Forelimb muscle (tissue), 1 donor: ENCODE measurements around the gene COLEC12. TPM values are rescaled to one million over a fixed set of nuclear protein-coding genes. Genes with fewer than 3 reads are reported as not detected.

ENCODE experiments used
- DNase-seq: peaks from one replicate; pipeline ENCODE4 v3.0.0-alpha.2; 2013; ENCODE audit warnings: low read depth
- polyA plus RNA-seq: library from polyadenylated mRNA; unstranded; fragments of 120-200 nt; gene quantifications from one replicate; pipeline ENCODE4 v1.2.1, GENCODE V29; 2013; ENCODE audit not compliant: insufficient read length

Gene COLEC12
- polyA plus RNA-seq, result 38.7 TPM

DNA sequence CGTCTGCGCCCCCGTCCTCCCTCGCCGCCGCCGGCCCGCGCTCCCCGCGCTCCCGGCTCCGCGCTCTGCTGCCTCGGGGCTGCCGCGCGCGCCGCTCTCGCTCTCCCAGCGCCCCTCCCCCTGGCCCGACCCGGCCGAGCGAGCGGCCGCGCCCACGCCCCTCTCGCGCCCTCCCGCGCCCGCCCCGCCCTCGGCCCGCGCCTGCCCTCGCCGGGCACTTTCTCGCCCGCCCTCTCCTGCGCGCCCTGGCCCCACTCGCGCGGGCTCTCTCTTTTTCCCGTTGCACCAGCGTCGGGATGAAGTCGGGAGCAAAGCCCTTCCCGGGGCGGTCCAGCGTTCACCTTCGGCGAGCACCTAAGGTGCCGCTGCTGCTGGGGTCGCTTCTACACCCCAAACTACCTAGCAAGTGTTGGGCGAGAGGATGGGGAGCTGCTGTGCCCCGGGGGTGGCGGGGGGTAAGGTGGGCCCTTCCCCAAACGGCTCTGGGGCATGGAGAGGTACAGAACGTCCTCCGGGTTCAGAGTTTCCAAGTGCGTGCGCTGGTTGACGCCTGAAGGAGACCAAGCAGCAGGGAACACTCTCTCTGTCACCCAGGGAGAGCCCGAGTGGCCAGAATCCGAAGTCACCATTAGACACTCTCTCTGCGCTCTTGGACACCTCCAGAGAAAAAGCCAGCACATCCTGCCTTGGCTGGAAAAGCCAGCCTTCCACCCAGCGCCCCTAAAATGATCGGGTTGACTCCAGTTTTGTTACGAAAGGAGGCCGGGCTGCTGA lies at the start of gene COLEC12:
Gene COLEC12, minus strand, starts transcription at position 70 of the 774 bp plus-strand sequence. CDS start 187 bp downstream, outside the sequence.
- DNase-seq, result no peak

DNA sequence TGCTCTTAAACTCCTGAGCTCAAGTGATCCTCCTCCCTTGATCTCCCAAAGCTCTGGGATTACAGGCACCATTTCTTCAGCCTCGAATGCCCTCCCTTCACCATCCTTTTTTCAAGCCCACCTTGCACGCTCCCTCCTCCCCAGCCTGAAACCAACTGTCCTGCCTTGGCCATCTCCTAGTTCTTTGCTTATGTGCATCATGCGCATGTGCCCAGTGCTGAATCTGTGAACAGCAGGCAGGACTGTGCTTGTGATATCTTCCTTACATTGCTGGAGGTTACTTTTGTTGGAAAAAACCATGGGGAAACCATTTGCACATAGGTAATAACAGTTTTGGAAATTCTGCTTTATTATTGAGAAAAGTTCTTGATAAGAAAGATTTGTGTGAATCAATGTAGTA lies 49.5 kb upstream of the COLEC12 start:
- no peak for DNase-seq

DNA sequence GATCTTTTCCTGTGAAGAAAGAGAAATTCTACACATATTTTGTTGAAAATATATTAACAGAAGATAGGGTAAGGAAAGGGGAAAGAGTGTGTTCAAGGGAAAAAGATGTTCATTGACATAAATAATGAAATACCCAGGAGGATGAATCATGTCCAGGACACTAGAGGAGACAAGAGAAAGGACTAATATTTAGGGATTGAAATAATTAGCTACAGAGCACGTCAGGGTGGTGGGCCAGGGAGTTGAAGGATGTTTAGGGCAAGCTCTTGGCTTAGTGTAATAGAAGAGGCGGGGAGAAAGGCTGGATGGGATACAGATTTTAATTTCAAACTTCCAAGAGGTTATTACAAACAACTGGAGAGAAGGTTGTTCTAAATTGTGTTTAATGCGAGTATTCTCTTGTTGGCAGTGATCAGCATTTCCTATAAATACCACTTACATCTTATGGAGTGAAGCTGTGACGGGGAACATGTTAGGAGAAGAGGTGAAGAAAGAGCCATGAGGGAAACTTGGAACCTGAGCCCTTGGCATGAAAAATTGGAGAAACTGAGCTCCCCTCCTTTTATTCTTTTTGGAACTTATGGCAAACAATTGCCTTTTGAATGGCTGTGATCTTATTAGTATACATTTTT lies 43.1 kb upstream of the COLEC12 start:
- DNase-seq, result no peak

DNA sequence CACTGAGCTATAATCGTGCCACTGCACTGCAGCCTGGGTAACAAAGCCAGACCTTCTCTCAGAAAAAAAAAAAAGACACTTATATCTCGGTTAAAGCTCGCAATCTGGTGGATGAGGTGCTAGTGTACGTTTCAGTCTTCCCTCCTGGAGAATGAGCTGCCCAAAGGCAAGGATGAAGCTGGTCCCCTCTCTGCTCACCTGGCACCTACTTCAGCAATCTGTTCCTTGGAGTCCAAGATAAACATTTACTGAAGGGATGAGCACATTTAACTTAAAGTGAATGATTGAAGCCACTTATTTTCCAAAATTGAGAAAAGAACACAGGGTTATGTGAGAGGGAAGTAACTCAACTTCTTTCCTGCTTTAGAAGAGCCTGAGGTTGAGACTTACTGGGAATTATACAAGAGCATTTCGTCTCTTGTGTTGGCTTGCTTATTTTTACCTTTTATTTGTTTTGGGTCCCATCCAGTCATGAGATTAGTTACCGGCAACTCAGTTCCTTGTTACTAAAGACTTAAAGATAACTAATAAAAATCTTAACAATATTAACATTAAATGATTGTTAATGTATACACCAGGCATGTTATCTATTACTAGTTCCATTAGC lies 33.6 kb upstream of the COLEC12 start:
- no peak for DNase-seq

DNA sequence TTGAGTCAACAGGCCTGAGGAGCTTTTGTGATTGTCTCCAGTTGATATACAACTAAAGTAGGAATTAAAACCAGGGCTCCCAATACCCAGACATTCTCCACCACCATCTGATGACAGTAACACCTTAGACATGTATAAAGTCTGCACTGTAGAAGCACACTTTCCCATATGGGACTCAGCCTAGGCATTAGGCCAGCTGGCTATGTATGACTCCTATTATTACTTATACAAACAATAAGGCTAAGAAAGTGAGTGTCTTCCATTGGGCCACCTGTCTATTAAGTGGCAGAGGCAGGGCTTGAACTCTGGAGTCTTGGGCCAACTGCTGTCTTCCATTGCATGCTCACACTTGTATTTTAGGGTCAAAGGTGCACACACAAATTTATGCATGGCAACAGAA lies 32.1 kb upstream of the COLEC12 start:
- DNase-seq, result no peak

DNA sequence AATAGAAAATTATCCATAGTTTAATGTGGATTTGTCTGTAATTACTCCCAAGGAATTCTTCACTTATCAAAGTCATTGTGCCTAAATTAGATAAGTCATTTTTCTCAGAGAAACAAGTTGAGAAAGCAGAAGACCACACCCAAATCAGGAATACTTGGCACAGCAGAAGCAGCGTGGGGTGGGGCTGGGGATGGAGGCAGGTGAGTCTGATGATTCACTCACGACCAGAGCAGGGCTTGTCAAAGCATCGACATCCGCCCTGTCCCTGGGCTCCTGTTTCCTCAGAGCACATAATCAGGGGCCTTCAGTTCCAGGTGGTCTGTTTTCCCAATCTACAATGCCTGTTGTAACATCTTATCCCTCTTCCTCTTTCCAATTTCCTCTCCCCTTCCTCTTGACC lies 31.5 kb upstream of the COLEC12 start:
- DNase-seq, result no peak

DNA sequence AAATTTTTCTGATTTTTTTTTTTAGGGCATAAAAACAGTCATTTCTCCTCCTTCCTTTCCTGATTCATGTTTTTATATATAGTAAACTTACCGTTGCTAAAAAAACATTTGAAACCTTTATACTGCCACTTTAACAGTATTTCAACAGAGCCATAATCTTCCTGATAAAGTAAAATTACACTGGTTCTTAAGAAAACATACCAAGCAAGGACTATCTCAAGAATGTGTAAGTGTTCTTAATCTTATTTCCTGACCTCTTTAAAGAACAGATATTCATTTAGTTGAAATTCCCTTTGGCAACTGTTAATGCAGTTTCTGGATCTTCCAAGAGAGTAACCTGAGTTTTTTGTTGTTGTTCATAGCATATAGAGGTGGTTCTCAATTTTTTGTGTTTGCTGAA lies 26.6 kb upstream of the COLEC12 start:
- no peak for DNase-seq

DNA sequence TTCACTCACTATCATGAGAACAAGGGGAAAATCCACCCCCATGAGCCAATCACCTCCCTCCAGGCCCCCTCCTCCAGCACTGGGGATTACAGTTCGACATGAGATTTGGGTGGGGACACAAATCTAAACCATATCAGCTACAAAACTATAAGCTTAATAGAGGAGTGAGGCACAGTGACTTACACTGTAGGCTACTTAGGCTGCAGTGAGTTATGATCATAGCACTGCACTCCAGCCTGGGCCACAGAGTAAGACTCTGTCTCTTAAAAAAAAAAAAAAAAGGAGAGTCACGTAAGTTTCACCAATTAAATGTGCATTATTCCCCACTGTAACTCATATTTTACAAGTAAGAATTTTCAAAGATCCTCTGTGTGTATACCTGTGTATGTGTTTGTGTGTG lies 26.2 kb upstream of the COLEC12 start:
- DNase-seq, result no peak

DNA sequence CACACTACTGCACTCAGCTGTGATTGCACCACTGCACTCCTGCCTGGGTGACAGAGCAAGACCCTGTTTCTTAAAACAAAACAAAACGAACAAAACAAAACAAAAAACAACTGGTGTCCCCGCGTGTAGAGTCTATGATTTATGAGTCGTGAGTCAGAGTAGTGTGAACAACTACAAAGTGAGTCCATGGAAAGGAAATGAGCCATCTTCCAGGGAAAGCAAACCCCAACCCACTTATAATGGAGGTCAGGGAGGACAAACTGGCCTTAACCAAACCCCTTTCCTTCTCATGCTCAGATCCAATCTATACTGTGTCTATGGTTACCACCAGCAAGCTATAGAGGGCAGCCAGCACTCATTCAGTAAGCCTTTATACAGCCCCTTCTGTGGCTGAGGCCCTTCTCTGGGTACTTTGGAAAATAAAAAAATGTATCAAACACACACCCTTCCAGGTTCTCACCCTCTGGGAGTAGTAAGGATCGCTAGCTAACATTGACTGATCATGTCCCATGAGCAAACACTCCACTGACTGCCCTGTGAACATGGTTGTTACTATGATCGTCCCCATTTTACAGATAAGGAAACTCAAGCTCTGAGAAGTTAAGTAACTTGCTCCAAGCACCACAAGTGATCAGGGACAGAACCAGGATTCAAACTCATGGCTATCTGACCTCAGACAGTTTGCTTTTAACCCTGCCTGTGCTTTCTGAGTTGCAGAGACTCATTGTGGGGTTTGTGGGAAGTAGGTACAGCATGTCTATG lies 24.7 kb upstream of the COLEC12 start:
- no peak for DNase-seq

DNA sequence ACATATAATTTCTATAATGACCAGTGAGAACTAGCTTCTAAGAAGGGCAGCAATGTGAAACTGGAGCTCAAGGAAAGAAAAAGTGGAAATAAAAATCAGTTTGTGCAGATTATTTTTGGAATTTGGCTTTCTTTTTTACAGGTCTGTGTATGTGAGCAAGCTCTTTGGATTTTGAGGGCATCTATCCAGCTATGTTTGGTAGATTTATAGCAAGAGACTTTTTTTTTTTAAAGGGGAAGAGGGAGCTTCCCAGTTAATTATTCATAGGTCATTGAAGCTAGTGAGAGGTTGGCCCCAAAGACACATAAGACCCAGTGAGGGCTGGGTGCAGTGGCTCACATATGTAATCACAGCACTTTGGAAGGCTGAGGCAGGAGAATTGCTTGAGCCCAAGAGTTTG lies 24.0 kb upstream of the COLEC12 start:
- DNase-seq, result no peak

DNA sequence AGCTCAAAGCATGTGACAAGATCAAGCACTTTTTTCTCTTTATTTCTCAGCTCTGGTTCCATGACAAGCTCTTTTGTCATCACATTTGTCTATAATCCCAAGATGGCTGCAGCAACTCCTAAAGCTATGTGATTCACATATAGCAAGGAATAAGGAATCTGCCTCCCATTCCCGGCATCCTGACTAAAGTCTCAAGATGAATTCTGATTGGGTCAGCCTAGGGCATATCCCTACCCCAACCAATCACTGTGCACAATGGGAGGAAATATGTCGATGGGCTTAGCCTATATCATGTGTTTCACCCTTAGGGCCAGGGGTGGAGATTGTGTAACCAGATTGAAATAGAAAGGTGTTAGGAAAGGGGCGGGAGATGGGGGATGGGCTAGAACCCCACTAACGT lies 23.1 kb upstream of the COLEC12 start:
- DNase-seq, result no peak

DNA sequence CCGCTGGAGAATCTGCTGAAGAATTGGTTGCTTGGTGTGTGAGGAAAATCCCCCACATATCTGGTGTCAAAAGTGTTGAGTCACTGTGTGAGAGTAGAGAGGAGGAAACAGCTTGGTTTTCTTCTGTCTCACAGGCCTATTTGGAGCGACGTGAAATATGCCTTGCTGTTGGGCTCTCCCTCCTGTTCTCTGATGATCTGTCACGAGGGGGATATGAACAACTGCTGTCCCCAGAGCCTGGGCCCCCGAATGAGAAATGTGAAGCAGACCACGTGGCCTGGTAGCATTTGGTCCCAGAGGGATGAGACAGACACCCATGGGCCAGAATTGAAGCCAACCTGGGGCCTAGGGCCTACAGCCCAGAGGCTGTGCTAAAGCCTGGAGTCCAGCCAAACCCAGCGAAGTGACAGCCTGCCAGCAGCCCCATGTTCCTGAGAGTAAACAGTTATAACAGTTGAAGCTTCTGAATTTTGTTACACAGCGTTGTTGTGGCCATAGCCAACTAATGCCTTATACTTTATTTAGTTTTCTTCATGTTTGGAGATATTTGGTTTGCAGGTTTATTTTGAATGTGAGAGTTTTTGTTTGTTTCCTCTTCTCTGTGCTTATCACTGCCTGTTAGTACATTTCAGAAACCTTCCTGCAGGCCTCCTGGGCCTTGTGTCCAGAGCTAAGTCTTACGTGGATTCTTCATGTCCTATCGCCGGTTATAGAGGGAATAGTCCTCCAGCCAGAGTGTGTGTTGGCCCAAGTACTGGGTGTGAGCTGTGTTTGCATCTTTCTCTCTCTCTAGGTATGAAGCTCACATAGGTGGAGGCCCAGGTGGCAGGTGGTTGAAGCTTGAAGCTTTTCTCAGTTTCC lies 18.7 kb upstream of the COLEC12 start:
- DNase-seq, result no peak

DNA sequence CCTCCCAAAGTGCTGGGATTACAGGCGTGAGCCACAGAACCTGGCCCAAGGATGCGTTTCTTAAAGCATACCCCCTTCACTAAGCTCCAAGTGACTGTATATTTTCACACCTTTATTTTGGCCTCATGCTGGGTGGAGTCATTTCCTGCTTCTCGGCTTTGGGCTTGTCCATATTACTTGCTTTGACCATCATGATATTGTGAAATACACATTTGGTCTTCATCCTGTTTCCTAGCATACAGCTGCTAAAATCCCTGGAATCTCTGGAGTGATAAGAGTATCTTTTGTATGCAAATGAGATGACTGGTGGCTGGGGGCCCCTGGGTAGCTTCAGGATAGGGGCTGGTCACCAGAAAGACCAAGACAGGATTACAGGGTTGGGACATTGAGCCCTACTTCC lies 17.6 kb upstream of the COLEC12 start:
- no peak for DNase-seq

DNA sequence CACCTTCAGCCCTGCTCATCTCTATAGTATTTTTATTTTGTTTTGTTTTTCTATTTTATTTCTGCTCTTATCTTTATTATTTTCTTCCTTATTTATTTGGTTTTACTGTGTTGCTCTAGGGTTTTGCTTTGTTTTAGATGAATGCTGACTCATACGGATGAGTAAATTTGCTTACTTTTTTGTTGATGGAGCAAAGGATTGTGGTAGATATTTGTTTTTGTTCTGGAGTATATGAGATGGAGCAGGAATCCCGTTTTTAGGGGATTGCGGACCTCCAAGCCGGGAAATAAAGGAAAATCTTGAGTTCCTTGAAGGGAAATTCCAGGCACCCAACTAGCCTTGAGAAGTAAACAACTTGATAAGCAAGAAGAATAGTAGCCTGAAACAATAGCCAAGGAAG lies 15.3 kb upstream of the COLEC12 start:
- DNase-seq, result no peak

DNA sequence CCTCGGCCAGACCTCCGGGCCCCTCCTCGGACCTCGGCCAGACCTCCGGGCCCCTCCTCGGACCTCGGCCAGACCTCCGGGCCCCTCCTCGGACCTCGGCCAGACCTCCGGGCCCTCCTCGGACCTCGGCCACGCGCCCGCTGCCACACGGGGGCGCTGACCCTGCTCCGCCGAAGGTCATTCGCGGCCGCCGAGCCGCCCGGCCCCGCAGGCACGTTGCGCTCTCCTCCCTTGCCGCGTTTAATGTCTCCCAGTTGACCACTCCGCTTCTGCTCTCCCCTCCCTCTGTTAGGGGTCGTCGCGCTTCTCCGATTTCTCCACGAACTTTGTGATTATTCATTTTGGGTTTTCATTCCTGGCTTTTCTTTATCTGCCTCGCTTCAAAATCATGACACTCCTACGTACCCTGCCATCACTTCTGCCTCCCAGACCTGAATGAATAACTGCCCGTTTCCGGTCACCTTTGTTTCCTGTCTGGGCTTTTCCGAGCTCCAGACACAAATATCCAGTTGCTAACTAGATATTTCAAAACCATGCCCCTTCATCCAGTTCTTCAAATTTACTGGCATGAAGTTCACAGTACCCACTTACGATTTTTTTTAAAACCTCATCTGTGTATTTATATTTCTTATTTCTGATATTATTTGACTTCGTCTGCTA lies 14.8 kb upstream of the COLEC12 start:
- no peak for DNase-seq

DNA sequence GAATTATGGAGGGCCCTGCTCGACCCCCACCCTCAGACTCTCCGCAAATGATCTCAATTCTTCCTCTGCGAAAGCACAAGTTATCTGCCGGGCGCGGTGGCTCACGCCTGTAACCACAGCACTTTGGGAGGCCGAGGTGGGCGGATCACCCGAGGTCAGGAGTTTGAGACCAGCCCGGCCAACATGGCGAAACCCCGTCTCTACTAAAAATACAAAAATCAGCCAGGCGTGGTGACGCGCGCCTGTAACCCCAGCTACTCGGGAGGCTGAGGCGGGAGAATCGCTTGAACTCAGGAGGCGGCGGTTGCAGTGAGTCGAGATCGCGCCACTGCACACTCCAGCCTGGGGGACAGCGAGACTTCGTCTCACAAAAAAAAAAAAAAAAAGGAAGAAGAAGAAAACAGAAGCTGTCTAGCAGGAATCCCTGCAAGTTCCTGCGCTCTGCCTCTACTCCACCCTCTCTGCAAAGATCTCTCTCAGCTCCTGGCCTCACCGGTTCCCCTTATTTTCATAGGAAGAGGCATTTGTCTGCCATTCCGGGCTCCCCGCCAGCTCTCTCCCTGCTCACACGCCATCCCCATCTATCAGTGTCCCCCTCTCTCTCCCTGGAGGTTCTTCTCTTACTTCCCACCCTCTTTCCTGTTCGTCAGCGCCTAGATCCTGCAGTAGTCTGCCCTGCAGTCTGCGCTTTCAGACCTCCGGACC lies 13.5 kb upstream of the COLEC12 start:
- DNase-seq, result no peak

DNA sequence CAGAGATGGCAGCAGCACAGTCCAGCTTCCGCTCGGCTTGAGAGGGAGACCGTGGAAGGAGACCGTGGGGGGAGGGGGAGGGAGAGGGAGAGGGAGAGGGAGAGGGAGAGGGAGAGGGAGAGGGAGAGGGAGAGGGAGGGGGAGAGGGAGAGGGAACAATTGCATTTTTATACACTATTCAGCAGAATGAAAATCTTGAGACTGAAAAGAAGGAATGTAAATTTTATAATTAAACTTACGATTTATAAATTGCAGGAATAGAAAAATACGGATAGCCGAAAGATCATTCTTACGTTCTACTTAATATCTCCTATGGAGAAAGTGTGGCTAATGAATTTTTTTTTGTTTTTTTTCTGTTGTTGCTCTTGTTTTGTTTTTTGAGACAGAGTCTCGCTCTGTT lies 12.5 kb upstream of the COLEC12 start:
- no peak for DNase-seq

DNA sequence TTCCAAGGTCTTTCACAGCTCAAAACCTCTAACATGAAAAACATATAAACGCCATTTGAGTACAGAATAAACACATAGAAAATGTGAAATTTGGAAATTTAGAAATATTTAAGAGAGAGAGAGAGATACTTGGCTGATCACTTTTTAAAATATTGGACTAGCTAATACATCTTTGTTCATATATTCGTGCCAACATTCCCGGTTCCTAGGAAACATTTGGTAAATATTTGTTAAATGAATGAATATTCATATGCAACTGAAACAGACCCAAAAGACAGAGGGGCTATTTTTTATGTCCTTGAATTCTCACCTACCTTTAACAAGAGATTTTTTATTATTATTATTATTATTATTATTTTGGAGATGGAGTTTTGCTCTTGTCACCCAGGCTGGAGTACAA lies 8.3 kb upstream of the COLEC12 start:
- no peak for DNase-seq

DNA sequence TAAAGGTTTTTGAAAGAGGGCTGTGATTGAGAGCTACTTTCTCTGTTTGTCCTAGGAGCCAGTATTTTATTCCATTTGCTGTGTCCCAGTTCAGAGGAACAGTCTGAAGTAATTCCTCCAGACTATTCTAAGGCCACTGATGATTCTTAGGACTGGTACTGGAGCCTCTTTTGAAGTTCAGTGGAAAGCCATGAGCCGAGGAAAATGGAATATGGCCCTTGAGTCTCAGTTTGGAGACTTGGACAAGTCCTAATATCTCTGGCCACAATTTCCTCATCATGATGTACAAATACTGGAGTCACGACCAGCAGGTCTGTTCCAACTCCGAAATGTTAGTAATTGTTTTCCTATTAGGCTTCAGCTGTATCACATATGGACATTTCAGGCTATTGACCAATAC lies 7.1 kb upstream of the COLEC12 start:
- DNase-seq, result no peak

DNA sequence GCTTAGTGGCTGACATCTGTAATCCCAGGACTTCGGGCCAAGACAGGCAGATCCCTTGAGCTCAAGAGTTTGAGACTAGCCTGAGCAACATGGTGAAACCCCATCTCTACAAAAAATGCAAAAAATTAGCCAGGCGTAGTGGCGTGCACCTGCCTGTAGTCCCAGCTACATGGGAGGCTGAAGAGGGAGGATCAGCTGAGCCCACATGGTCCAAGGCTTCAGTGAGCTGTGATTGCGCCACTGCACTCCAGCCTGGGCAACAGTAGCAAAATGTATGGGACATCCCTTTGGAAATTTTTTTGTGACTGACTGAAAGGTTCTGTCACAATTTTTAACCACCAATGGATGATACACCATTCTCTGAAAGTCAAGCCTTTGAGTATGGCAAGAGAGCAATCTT lies 6.3 kb upstream of the COLEC12 start:
- DNase-seq, result no peak
